HL-60 (cell line): ENCODE results near the gene CCDC102A.

ENCODE experiments used
- DNase-seq, 2 experiments: peaks; one replicate each; pipeline ENCODE4 v3.0.0-alpha.2; 2010 to 2020; ENCODE audit warnings: low read depth in 1 of 2, low spot score in 1 of 2
- H3K27ac ChIP-seq: fragments of 250-450 bp; sonication (Bioruptor Pico); replicated peaks from 2 replicates; pipeline ENCODE4 v1.5.1; 2020; ENCODE audit warnings: mild to moderate bottlenecking, moderate library complexity
- H3K27me3 ChIP-seq: fragments of 250-450 bp; sonication (Bioruptor Pico); 2 replicates; pipeline ENCODE4 v1.5.1; 2021; ENCODE audit warnings: mild to moderate bottlenecking, moderate library complexity; ENCODE audit not compliant: insufficient read depth, poor library complexity, severe bottlenecking
- H3K4me3 ChIP-seq: replicated peaks from 2 replicates; pipeline ENCODE4 v1.5.1; 2011; ENCODE audit warnings: mild to moderate bottlenecking, control low read depth, low read length; ENCODE audit not compliant: insufficient read depth
- GABPA ChIP-seq: IDR thresholded peaks from 2 replicates; pipeline ENCODE4 v1.6.1; 2012; ENCODE audit warnings: low read depth
- POLR2AphosphoS5 ChIP-seq: IDR thresholded peaks from 2 replicates; pipeline ENCODE4 v1.6.1; 2012; ENCODE audit warnings: low read depth
- SPI1 ChIP-seq: IDR thresholded peaks from 2 replicates; pipeline ENCODE4 v1.6.1; 2012; ENCODE audit warnings: low read depth, mild to moderate bottlenecking, borderline replicate concordance
- TF ChIP-seq, protein P1 (sequence below): IDR thresholded peaks from 2 replicates; pipeline ENCODE4 v1.6.1; 2012; ENCODE audit warnings: low read depth; ENCODE audit not compliant: insufficient replicate concordance
- TF ChIP-seq, protein P2 (sequence below): IDR thresholded peaks from one replicate; pipeline ENCODE4 v1.5.1; 2011; ENCODE audit warnings: low read length, control low read depth, inconsistent platforms; ENCODE audit not compliant: insufficient read depth

The CCDC102A gene

DNA sequence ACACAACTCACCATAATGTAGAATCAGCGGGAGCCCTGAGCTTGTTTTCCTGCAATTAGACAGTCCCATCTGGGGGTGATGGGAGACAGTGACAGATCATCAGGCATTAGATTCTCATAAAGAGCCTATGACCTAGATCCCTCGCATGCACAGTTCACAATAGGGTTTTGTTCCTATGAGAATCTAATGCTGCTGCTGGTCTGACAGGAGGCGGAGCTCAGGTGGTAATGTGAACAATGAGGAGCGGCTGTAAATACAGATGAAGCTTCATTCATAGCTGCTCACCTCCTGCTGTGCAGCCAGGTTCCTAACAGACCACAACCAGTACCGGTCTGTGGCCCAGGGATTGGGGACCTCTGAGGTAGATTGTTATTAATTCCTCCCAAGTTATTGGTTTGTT is 47.1 kb downstream of the CCDC102A start:
- H3K27me3 ChIP-seq = no peaks in the 10 kb centered on the region
- TF ChIP-seq GABPA (no peak), SPI1 (no peak), POLR2AphosphoS5 (no peak)
- TF ChIP-seq, protein P1, sequence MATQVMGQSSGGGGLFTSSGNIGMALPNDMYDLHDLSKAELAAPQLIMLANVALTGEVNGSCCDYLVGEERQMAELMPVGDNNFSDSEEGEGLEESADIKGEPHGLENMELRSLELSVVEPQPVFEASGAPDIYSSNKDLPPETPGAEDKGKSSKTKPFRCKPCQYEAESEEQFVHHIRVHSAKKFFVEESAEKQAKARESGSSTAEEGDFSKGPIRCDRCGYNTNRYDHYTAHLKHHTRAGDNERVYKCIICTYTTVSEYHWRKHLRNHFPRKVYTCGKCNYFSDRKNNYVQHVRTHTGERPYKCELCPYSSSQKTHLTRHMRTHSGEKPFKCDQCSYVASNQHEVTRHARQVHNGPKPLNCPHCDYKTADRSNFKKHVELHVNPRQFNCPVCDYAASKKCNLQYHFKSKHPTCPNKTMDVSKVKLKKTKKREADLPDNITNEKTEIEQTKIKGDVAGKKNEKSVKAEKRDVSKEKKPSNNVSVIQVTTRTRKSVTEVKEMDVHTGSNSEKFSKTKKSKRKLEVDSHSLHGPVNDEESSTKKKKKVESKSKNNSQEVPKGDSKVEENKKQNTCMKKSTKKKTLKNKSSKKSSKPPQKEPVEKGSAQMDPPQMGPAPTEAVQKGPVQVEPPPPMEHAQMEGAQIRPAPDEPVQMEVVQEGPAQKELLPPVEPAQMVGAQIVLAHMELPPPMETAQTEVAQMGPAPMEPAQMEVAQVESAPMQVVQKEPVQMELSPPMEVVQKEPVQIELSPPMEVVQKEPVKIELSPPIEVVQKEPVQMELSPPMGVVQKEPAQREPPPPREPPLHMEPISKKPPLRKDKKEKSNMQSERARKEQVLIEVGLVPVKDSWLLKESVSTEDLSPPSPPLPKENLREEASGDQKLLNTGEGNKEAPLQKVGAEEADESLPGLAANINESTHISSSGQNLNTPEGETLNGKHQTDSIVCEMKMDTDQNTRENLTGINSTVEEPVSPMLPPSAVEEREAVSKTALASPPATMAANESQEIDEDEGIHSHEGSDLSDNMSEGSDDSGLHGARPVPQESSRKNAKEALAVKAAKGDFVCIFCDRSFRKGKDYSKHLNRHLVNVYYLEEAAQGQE = no peak
- TF ChIP-seq, protein P2, sequence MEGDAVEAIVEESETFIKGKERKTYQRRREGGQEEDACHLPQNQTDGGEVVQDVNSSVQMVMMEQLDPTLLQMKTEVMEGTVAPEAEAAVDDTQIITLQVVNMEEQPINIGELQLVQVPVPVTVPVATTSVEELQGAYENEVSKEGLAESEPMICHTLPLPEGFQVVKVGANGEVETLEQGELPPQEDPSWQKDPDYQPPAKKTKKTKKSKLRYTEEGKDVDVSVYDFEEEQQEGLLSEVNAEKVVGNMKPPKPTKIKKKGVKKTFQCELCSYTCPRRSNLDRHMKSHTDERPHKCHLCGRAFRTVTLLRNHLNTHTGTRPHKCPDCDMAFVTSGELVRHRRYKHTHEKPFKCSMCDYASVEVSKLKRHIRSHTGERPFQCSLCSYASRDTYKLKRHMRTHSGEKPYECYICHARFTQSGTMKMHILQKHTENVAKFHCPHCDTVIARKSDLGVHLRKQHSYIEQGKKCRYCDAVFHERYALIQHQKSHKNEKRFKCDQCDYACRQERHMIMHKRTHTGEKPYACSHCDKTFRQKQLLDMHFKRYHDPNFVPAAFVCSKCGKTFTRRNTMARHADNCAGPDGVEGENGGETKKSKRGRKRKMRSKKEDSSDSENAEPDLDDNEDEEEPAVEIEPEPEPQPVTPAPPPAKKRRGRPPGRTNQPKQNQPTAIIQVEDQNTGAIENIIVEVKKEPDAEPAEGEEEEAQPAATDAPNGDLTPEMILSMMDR = no peak
- DNase-seq = no peak
- H3K4me3 ChIP-seq = no peak overlapping the region
- no peak overlapping the region for H3K27ac ChIP-seq

DNA sequence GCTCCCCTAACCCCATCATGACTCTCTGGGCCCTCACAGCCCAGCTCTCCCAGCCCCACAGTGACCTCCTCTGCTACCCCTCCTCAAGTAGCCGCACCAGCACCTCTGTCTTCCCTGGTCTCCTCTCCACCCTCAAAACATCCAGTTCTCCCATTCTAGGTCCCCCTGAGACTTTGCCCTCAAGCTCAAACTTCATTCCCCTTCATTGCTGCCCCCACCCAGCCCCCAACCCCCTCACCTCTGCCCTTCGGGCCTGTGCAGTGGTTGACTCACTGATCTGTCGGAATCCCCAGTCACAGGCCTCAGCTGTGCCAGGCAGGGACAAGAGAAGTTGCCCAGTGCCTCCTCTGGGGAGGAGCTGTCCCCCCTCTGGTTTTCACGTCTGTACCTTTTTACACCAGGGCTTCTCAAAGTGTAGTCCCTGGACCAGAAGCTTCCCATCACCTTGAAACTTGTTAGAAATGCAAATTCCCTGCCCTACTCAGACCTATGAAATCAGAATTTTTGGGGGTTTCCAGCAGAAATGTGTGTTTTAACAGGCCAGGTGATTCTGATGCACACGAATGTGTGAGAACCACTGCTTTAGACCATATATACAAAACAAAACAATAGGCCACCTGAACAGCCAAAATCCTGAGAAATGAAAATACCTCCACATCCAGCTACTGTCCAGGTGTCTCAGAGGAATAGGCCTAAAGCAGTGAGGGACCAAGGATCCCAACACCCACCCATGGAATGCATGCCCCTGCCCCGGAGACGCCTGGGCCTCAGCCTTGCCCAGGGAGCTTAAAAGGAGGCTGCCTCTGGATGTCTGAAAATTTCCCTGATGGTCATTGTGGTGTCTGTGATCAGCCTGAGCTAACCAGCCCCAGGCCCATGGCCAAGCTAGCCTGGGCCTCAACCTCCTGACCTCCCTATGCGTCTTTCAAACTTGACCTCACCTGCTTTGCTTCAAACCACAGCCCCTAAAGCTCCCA is 49.2 kb downstream of the CCDC102A start:
- H3K27ac ChIP-seq = no peak overlapping the region
- no peaks in the 10 kb centered on the region for H3K27me3 ChIP-seq
- no peak for DNase-seq
- TF ChIP-seq POLR2AphosphoS5 (no peak), GABPA (no peak), SPI1 (no peak)
- TF ChIP-seq, protein P1 = no peak
- TF ChIP-seq, protein P2 = no peak
- H3K4me3 ChIP-seq = no peak overlapping the region

DNA sequence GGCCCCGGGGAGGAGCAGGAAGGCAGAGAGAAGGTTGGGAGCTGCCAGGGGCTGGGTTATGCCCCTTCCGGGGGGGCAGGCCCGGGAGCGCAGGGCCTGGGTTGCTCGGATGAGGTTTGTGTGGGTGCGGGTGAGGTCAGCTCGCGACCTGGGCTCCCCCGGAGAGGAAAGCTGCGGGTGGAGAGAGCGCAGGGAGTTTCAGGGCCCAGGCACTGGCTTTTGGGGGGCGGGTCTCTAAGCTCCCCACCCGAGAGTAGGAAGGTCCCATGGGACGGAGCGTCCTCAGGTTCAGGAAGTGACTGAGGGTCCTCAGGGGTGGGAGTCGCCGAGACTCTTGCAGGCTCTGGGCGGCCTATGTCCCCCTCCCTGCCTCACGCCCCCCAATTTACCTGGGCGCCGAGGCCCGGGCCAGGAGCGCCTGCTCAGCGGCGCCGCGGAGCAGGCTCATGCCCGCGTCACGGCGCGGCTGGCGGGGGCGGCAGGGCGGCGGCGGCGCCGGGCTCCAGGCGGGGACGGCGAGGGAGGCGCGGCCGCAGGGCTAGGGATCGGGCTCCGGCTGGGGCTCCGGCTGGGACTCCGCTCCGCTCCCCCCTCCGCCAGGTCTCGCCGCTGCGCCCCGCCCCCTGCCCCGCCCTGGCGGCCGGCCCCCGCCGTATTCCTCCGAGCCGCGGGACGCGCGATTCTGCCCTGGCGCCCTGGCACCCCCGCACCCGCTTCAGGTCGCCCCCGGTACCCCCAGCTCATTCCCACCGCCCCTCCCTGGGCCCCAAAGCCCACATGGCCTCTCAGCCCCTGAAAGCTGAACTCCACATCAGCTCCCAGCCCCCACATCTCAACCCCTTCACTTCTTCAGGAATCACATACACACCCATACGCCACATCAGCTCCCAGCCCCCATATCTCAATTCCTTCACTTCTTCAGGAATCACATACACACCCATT is 50.2 kb downstream of the CCDC102A start, which contains the start of gene DOK4:
Gene DOK4, minus strand, starts transcription at position 578 of the 942 bp plus-strand sequence. CDS start 6,986 bp downstream, outside the sequence.
- TF ChIP-seq, protein P2 = no peak
- TF ChIP-seq POLR2AphosphoS5 (no peak), SPI1 (no peak), GABPA (no peak)
- TF ChIP-seq, protein P1 = no peak
- DNase-seq = peak in 1 of 2 experiments; percentile 61
- H3K27ac ChIP-seq = no peak within 1 kb of the TSS
- H3K27me3 ChIP-seq = no peaks in the 10 kb centered on the region
- peak within 1 kb of the TSS; percentile 50 for H3K4me3 ChIP-seq
